AG08395 (cell line): ENCODE results near the gene PIEZO2.
"Not testable (repeated sequence)": the region's sequence is repeated elsewhere in the genome, so short reads cannot be mapped to it uniquely, and the experiment has no call there.

Source experiments
- DNase-seq: peaks from one replicate; pipeline ENCODE4 v3.0.0; 2012; ENCODE audit warnings: mixed read lengths, low spot score

PIEZO2 gene

DNA sequence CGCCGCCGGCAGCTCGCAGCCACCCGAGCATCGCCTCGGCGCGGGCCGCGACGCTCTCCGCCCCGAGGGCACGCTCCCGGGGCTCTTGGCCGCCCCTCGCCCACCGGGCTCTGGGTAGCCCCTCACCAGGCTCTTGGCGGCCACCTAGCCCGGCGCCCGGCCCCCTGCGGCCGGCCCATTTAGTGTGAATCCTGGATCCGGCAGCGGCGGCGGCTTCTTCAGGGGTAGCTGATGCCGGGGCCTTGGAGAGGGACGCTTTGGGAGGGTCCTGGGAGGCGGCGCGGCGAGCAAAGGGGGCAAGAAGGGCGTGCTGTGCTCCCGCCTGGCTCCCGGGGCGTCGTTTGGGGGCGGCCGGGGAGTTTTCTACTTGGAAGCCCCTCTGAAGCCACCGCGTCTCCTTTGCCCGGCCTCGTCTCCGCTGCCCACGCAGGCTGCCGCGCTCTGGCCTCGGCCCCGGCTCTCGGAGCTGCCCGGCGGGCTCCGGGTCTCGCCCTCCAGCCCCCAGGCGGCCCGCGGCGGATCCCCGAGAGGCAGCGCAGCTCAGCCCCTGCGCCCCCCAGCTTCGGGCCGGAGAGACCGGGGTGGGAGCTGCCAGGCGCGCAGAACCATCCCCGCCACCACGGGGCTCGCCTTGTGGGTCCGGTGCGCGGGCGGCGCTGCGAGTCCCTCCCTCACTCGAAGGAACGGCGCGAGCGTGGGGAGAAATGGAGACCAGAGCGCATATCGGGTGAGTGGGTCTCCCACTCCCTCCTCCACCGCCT is 509 bp downstream of the PIEZO2 start:
- no peak for DNase-seq

DNA sequence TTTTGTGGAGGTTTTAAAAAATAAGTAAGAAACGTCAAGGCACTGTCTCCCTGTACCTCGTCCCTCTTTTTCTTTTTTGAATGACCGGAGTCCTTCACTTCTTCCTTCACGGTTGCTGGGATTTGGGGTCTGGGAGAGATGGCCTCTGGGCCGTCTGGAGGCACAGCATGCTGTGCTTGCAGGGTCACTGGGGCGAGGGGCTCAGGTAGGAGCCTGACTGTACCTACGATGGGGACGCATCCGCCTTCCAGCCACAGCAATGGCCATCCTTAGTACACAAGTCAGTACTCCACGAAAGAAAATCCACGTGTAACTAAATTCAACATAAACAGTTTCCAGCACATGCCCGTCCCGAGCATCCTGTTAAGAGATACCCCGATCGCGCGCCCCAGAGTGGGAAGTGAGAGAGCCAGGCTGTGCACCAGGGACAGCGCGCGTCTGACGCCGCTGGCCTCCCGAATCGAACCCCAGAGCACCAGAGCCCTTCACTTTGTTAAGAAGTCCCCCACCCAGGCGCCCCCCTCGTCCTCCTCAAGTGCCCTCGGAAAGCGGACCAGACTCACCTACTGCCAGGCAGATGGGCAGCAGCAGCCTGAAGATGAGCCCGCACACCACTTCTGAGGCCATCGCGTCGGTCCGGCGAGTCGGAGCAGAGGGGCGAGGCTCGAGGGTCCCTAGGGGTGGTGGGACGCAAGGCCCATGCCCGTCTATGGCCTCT is 1.2 kb downstream of the PIEZO2 start:
- DNase-seq = no peak

DNA sequence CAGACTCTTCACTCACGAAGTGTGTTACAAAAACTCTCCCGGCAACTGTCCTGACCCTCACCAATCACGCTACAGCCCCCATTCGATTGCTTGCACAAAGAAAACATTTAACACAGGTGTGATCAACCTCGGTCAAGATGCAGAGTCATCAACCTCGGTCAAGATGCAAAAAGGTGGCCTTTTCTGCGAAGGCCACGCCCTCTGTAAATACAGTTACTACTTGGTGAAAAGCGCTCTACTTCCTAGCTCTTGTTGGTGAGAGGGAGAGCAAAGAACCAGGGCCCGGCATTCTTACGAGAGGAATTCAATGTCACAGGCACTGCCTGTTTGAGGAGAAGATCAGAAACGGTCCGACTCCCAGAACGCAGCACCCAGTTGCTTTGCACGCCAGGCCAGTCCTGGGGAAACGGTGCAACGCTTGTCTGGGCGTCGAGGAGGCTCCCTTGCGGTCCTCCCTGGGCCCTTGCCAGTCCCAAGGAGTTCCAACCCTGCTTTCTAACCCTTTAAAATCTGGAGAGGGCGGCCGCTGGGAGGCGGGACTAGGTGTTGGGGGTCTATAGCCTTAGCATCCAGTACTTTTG is 1.9 kb downstream of the PIEZO2 start:
- DNase-seq = no peak

DNA sequence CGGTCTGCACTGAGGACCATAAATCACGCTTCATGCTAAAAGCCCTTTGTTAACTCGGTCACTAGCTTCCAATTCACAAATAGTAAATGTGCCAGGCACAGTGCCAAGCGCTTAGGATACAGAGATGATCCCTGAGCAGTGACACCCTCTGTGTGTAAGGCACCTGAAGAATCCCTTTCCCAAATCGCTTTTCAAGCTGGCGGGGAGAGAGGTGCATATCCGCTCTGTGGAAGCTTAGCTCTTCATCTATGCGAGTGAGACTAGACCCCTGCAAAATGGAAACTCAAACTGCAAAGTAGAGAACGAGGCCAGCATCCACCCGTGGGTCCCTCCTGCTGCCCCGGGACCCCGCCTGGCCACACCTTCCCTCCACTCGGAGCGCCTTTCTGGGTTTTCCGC is 2.4 kb downstream of the PIEZO2 start:
- DNase-seq = no peak

DNA sequence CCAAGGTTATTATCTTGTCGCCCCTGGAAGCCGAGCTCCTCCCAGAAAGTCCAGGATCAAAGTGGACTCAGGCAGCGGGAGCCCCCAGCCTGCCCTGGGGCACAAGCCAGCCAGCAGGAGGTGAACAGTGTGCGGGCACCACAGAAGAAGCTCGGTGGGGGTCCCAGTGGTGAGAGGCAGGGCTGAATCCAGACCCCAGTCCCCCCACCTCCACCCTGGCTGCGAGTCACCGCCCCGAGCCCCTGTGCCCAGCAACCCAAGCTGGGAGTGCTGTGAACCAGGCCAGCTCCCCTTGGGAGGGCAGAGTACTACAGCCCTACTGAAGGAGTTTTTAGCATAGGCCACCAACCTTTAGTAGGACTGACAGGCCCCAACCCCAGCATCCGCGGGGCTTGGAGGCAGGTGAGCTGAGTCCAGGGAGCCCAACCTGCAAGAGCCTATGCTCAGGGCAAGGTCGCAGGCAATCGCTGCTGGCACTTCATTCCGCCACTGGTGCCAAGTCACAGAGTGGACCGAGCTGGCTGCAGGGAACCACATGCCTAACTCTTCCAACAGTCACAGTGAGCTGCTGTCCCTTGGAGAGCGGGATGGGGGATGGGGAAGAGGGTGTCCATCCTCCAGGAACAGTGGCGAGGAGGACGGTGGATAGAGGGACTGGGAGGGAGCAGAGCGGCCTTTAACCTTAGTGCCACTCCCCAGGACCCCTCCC is 3.0 kb downstream of the PIEZO2 start:
- DNase-seq = no peak

DNA sequence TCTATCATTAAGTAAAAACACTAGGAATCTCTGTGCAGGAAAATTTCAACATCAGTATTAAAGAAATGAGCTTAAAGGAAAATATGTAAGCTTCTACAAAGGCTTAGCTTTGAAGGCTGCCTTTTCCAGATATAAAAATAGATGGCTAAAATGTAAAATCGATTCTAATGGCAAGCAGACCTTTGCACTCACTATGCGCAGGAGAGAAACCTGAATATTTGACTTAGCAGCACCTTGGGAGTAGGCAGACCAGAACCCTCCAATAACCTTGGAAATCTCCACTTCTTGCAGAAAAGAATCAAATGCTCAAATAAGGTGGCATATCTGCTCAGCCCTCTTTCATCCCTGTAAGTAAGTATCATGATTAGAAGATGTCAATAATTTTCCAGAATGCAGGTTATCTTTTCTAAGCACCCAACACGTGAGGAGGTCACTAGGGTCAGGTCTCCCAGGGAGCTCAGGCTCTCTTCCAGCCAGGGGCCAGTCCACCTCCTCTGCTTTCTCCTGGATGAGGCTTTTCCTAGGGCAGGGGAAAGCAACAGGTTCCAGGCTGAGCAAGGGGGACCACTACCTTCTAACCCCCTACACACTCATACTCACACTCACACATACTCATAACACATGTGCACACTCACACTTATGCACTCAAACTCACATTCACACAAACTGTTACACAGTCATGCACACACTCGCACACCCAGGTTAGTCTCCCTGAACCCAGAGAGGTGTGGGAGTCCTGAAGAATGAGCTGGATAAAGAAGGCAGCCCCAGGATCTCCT is 3.8 kb downstream of the PIEZO2 start:
- DNase-seq = no peak

DNA sequence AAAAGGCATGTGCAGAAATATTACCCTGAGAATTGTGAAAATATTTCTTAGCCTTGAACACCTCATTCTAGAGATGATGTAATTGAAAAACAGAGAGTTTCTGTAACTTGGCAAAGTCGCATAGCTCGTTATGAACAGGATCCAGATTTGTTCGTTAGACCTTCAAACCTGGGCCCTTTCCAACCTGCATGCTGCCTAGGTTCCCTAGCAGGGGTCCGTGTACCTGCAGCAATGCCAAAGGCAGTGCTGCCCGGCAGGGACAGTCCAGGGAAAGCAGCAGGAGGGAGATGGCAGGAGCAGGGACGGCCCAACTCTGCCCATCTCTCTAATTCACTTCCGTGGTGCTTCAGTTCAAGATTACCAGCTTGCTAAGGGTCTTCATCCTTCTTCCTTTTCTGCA is 12.0 kb downstream of the PIEZO2 start:
- no peak for DNase-seq

DNA sequence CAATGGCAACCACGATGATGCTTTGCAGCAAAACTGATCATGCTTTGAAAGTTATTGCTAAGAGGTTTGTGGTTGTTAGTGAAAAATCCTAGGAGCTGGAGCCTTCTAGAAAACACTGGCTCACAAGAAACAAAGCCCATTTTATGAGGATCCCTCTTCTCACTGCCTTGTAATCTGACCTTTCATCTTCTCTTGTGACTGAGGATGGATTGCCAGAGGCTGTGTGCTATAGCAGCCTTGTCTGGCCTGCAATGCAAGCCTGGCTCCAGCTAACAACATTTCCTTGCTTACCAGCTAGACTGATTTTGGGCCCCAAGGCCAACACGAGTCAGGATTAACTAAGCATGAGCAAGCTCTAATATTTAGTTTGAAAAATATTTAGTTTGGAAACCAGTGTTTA is 13.1 kb downstream of the PIEZO2 start:
- no peak for DNase-seq

DNA sequence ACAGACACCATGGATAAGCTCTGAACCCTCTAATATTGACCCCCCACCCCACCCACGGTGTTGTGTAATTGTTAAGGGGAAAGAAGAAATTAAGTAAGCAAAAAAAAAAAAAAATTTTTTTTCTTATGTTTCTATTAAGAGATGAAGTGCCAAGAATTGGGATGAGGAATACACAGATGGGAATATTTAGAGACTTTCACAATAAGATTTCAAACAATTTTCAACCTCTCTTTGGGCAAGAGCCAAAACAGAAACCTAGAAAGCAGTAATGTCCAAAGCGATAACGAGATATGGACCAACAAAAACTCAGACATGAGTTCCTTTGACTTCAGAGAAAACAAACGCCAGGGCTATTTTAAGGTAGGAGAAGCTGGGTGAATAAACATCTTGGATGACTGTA is 14.4 kb downstream of the PIEZO2 start:
- no peak for DNase-seq

DNA sequence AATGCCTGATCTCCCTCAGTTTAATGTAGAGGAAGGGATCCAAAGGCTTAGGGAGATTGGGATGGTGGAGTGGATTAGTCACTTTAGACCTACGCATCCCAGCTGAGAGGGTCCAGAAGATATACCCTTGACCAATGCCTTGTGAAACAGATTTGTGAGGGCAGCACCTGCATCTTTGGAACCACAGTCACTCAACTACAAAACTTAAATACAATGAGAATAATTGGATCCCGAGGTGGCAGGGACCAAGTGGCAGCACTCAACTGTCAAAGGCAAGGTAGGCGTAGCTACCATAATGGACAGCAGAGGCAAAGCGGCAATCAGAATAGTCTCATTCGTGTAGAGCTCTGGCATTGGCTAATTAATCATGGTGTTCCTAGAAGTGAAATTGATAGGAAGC is 20.3 kb downstream of the PIEZO2 start:
- not testable (repeated sequence) for DNase-seq

DNA sequence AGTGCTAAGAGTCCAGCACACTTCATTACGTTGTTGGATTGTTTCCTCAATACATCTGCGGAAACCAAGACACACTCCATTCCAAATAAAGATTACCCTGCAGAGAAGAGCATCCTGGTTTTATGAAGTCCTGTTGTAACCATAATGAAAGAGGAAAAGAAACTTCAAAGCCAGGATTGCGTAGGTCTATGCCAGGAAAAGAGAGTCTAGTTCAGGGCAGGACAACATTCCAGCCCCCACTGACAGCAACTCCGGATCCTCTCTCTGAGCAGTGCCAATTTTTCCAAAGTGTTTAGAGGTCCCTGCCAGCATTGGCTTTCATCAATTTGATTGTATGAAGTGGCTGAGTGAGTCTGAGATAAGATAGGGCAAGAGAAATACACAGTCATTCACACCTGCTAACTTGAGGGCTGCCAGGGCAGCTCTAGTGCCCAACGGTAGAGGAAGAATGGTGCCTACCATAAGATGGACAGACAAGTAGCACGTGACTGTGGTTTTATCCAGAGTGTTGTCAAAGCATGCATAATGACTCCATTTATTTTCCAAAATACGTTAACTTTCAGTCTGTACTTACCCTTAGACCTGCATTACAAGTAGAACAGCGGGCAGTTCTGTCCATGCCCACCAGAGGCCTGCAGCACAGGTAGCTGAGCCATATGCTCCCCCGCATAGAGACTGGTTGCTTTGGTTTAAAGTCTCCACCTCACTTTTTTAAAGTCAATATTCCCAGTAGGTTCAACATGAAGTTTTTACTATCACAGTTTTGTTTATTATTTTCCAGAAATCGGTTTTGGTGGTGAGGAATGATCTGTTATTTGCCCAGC is 23.7 kb downstream of the PIEZO2 start:
- DNase-seq = no peak

DNA sequence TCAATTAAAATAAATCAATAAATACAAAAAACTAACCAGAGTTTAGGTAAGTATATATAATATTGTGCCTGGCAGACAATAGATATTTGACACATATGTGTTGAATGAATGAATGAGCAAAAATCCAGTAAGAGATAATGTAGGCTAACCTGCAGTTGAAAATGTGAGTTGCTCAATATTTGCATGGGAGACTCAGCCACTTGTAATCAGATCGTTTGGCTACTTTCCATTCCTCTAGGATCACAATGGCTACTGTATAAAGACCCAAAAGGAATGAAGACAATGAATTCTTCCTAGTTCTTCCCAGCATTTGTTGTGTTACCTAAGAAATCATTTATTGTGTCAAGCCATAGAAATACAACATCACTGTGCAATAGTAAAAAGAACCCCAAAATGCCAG is 25.3 kb downstream of the PIEZO2 start:
- DNase-seq = no peak

DNA sequence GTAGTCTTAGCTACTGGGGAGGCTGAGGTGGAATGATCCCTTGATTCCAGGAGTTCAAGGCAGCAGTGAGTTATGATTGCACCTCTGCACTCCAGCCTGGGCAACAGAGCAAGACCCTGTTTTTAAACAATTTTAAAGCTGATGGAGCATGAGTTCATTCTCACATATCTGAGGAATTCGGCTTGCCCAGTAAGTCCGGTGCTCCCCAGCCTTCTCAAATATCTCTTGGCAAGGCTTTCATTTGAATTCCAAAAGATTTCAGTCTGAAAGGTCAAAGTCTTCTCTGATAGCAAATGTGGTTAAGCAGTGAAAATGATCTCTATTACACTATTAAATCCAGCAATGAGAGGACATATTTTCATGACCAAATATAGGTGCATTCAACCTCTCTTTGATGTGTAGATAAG is 27.9 kb downstream of the PIEZO2 start:
- DNase-seq = peak; percentile 11

DNA sequence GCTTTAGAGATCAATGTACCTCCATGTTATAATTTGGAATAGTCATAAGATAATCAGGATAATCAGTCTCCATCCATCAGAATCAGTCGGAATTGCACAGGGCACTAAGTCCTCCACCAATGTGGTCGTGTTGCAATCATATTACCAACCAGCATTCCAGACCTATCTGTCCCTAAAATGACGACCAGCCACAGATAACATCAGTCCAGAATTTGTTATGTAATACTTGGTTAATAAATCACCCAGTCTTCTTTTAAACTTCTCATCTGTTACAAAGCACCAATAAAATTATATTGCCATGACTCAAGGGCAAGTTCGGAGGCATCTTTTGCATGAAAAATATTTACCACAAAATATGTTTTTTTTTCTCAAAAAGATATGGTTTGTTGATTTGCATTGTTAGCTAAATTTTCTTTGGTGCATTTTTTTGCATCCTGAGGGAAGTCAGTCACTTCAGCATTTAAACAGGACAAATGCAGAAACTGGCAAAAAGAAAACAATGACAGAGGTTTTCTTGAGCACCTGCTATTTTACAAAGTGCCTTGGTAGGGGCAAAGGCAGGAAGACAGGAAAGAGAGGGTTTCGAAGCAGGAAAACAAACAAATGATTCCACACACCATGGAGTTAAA is 29.3 kb downstream of the PIEZO2 start:
- DNase-seq = peak; percentile 31

DNA sequence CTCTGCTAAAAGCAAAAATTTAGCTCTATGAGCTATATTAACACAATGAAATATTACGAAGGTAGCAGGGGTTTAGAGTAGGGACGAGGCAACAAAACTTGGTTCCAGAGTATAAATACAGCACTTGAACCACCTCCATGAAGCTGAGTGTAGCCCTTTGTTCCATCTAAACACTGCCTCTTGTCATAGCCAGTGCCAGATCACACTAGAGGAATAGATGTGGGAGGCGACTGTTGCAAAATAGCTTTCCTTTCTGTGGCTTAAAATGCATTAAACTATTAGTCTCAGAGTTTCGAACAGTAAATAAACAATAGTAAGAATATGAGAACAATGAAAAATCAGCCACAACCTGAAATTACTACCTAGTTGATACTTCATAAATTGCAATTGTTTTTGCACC is 29.8 kb downstream of the PIEZO2 start:
- no peak for DNase-seq

DNA sequence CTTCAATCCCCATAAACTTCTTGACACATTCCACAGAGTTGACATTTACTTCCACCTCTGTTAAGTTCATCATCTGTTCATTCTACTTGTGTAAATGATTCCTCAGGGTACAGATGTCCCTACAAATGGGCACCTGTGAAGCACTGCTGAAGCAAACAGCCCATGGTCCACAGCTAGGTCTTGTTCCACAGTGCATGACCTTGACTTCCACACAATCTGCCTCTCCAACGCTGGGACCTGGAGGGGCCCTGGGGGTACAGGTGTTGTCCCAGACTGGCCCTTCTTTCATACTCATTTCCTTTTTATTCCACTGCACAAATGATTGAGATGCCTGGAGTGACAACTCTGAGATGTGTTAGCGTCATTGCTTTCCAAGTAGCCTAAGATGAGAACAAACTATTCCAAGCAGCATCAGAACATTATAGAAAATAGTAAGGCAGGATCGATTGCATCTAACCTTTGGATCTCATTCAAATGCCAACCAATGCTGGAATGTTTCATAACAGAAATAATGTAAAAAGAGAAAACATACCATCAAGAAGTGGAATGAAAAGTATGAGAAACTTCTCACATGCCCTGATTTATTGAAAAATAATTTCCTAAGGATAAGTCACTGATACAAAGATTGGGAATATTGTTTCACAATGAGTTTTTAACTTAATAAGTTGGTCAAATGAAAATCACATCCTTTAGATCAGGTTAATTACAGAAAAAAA is 31.2 kb downstream of the PIEZO2 start:
- DNase-seq = no peak

DNA sequence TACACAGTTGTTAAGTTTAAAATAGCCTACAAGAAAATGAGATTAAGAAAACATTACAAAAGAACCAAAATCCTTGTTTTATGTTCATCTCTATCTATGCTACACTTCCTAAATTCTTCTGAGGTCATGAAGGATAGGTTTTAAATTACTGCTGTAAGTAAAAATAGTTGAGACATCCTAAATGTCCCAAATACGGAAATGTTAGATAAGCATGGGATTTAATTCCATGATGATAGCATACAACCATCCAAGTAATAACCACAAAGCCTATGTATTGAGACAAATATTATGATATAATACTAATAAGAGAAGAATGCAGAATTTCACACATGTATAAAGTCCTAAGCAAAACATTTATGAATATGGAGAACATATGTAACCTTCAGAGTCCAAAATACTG is 34.1 kb downstream of the PIEZO2 start:
- no peak for DNase-seq

DNA sequence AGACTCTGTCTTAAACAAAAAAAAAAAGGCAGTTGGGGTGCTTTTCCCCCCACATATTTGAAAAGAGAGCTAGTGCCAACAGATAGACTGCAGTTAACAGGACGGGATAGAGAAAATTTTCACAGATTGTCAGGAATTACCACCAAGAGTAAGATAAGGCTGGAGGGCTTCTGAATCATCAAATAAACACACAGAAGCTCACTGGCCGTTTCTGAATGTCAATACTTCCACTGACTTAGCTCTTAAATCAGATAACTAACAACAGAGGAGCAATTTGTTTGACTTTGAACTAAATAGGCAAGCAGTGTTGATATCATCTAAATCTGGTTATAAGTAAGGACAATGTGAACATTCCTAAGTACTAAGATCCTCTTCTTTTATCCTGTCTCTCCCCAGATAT is 34.7 kb downstream of the PIEZO2 start:
- DNase-seq = no peak

DNA sequence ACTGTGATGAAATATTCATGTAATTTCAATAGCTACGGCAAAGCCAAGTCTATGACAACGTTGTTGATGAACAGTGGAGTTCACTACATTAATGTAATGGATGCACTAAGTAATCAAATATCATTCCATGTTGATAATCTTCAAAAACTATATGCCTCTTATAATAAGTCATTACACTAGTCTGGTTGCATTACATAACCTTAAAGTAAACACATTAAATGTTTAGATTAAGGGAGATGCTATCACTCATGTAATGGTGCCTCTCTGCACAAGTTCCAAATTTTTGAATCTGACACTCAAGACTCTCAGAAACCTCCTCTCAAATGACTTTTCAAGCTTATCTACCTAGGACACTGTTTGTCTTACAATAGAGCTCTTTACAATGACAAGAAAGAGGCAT is 35.4 kb downstream of the PIEZO2 start:
- no peak for DNase-seq

DNA sequence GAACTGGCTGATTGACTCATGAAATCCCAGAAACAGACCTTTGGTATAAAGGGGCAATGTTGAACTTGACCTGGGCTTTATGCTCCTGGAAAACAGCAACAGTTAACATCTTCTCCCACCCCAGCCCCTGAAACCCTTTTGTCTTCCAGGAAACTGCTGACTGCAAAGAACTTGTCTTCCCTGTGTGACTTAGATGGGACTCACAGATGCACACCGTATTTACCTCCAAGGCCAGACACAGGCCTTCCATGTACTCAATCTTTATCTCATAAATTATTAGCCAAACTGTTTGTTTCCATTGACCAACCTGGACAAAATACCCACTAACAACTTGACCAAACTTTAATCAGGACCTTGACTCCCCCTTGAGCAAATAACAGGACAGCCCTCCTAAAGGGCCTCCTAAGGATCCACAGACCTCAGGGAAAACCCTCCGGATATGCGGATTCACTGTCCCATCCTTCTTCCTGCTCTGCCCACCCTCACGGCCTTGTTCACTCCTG is 36.3 kb downstream of the PIEZO2 start:
- no peak for DNase-seq
